Activated CD8-positive, alpha-beta memory T cell treated with anti-CD3 and anti-CD28 coated beads, Interleukin-2, amount 50 U/mL, for 1 hour (primary cell): ENCODE measurements around the gene GEMIN5.
"Not testable (repeated sequence)": the region's sequence is repeated elsewhere in the genome, so short reads cannot be mapped to it uniquely, and the experiment has no call there.

Experiments used
- DNase-seq: peaks from one replicate; pipeline ENCODE4 v3.0.0-alpha.2; 2020; ENCODE audit errors: extremely low read depth

Gene GEMIN5

DNA sequence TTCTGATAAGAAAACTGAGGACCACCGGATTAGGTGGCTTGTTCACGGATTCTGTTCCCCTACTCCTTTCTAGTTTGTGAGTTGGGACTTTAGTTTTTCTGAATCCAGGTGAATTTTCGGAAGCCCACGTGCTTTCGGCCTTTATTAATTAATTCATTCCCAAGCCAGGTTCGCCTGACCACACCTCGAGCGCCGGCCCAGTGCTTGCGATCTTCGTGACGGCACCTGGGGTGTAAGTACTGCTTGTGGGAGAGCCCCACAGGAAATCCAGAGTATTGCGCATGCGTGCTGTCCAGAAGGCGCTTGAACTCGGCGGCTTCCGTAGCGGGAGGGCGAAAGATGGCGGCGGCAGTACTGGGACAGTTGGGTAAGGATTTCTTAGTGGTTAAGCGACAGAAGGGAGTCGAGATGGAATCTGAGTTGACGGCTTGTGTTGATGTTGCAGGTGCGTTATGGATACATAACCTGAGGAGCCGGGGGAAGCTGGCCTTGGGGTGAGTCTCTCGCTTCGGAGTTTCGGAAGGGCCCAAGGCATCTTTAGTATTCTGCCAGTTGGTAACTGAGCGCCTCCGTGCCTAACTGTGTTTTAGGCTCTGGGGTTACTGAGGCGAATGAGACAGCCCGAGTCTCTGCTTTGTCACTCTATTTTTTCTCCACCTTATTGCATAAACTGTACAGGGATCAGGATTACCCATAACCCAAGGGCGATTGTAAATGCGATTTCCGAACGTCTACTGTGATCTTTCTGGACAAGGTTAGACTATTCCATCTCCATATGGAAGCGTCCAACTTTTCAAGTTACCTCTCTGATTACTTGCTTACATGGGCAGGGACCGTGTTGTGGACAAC is 3.0 kb upstream of the GEMIN5 start, which contains the start of gene MRPL22:
TSS of gene MRPL22 (plus strand) at position 302 of the 849 bp plus-strand sequence. CDS start at position 340, 38 bp downstream.
- DNase-seq: peak; percentile 93

DNA sequence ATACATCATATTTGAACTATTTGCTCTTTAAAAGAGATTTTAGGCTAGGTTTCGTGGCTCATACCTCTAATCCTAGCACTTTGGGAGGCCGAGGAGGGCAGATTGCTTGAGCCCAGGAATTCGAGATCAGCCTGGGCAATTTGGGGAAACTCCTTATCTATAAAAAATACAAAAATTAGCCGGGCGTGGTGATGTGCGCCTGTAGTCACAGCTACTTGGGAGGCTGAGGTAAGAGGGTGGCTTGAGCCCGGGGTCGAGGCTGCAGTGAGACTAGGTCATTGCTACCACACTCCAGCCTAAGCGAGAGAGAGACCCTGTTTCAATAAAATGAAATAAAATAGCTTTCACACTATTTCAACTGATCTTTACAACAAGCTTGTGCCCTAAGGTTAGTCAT is 2.4 kb upstream of the GEMIN5 start:
- no peak for DNase-seq

DNA sequence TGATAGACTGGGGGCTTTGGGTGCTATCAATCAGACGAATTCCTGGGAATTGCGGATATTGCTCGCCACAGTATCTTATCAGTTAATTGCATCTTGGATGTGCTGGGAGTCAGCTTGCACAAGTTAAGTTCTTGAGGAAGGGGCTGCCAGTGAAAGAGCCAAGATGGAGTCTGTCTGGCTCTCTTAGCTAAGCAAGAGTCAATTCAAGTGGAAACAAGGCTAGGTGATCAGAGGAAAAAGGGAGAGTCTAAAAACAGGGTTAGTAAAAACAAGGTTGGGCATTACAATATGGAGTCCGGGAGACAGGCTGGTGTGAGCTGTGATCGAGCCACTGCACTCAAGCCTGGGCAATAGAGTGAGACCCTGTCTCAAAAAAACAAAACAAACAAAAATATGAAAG is 1.4 kb upstream of the GEMIN5 start:
- not testable (repeated sequence) for DNase-seq

DNA sequence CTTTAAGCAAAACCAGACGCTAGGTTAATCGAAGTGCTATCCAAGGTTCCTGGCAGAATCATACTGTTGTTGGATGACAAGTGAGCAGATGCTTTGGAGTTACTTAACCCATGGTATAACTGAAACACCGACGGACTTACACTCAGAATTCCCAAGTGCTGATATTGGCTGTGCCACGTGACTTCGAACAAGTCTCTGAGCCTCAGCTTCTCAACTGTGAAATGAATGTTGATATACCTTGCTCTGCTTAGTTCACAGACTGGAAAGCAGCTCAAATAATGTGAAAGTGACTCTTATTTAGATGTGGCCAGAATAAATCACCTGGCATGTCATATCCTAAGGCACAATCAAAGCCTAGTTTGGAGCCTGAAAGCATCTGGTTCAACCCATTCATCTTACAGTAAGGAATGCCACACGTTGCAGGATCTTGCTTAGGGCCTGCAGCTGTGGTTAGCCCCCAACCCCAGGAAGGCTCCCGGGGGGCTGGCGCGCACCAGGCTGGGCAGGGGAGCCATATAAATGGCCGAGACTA is 759 bp downstream of the GEMIN5 start:
- DNase-seq: no peak

DNA sequence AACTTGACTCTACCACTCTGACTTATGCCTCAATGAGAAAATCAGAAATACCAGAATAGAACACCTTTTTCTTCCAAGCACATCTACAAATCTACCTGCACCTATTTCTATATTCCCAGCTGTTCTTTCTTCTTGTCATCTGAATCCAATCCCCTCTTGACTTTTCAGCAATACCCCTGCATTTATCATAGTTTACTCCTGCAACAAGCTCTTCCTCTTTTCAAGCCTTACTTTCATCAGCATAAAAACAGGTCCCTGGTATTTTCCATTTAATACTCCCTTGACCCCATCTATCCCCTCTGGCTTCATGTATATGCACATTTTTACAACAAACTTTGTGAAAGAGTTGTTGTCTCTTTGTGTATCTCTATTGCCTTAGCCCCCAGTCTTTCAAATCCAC is 3.1 kb downstream of the GEMIN5 start:
- no peak for DNase-seq

DNA sequence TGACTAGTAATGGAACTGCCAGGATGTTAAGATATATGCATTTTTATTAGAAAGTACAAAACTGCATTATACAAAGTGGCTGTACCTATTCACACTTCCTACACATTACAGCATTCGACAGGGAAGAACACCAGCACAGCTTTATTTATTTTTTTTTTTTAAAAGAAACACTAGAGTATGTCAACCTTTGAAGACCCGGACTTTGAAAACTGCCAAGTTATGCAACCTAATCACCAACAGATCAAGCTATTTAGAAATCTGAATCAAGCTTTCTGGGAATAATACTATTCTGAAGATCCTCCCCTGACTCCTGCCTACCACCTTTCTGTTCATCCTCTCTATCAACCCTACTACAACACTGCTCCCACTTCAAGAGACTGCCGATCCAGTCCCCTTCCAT is 4.5 kb downstream of the GEMIN5 start:
- no peak for DNase-seq

DNA sequence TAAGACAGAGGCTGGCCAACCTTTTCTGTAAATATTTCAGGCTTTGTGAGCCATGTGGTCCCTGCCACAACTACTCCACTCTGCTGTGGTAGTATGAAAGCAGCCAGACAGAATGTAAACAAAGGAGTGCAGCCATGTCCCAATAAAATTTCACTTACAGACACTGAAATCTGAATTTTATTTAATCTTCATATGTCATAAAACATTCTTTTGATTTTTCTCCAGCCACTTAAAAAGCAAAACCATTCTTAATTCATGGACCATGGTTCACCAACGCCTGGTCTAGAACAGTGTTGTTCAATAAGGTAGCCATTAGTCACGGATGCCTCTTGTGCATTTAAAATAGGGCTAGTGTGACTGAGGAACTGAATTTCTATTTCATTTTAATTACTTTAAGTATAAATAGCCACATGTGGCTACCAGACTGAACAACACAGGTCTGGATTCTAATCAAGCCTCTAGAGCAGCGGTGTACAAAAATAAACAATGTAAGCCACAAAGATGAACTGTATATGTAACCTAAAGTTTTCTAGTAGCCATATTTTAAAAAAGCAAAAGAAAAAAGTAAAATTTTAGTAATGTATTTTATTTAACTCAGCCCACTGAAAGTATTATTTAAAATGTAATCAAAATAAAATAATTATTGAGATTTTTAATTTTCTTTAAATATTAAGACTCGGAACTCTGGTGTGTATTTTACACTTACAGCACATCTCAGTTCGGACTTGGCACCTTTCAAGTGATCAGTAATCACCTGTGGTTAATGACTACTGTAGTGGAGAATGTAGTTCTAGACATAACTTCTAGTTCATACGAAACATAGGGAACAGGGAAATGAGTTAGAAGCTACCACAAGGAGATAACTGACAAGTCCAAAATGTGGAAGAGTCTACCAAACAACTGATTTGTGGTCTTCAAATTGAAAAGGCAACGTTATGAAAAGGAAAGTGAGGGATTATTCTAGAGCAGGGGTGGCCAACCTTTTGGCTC is 14.3 kb downstream of the GEMIN5 start:
- no peak for DNase-seq

DNA sequence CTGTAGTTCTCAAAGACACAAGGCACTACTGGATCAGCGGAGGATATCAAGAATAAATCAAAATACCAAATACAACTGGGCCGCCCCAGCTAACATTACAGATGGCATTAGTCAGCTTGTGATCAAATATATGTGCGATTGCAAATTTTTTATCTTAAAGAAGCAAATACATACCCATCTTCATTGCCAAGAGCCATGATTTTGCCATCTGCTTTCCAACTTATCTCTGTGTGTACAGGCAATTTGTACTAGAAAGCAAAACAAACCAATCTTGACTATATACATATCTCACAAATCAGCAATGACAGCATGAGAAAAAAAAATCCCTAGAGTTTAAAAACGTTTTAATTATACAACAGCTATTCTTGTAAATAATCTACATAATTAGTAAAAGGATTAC is 20.3 kb downstream of the GEMIN5 start:
- no peak for DNase-seq

DNA sequence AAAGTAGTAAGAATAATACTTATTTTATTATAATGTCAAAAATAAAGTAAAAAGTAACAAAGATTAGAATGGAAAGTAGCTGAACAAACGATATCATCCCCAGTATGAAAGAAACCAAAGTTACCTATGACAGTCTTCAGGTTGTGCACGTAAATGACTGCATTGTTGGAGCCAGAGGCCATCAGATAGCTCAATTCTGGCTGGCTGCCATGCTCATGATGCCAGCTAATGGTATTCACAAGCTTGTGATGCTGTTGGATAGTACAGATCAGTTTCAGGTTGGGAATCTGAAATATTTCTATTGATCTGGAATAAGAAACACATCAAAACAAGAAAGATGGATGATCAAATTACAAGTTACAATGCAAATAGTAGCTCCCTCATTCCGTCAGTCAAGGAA is 21.1 kb downstream of the GEMIN5 start:
- DNase-seq: no peak

DNA sequence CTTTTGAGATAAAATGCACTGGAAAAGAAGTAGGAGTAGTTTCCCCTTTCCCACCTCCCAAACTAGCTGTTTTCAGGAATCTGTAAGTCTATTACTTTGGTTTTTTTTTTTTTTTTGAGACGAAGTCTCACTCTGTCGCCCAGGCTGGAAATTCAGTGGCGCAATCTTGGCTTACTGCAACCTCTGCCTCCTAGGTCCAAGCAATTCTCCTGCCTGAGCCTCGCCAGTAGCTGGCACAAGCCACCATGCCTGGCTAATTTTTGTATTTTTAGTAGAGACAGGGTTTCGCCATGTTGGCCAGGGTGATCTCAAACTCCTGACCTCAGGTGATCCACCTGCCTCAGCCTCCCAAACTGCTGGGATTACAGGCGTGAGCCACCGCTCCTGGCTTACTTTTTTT is 32.4 kb downstream of the GEMIN5 start:
- not testable (repeated sequence) for DNase-seq

DNA sequence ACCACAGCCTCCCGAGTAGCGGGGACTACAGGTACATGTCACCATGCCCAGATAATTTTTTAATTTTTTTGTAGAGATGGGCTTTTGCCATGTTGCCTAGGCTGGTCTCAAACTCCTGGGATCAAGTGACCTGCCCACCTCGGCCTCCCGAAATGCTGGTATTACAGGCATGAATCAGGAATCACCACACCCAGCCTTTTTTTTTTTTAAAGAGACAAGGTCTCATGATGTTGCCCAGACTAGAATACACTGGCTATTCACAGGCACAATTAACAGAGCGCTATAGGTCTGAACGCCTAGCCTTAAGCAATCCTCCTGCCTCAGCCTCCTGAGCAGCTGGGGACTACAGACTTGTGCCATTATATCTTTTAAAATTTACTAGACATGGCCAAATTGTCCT is 36.1 kb downstream of the GEMIN5 start:
- DNase-seq: no peak

DNA sequence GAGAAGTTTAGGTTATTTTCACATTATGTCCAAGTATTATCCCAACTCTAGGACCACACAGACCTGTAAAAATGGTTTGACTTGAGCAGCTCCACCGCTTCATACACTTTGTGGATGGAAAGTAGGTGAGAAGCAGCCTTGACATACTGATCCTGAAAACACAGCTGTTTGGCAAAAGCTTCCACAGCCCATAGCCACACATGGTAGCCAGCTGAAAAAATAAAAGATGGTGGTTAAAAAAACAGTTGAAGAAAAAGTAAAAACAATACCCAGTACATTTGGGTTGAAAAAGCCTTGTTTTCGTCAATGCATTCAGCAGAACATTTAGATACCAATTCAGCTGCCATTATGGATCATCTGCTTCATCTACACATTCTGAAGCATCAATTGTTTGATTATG is 36.7 kb downstream of the GEMIN5 start:
- no peak for DNase-seq

DNA sequence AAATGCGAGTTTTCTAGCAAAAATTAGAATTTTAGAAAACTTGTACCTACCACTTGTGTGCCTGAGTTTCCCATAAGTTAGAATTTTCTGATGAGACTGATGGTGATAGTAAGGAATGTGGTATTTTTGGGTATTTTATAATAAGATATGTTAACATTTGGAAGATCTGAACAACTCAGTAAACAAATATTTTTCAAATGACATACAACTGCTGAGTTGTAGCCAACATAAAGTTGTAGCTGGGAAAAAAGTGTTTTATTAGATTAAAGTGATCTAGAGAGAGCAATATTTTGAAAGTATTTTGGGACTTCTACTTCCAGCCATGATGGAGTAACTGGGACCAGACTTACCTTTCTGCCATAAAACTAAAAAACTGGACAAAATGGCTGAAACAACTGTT is 37.9 kb downstream of the GEMIN5 start:
- no peak for DNase-seq

DNA sequence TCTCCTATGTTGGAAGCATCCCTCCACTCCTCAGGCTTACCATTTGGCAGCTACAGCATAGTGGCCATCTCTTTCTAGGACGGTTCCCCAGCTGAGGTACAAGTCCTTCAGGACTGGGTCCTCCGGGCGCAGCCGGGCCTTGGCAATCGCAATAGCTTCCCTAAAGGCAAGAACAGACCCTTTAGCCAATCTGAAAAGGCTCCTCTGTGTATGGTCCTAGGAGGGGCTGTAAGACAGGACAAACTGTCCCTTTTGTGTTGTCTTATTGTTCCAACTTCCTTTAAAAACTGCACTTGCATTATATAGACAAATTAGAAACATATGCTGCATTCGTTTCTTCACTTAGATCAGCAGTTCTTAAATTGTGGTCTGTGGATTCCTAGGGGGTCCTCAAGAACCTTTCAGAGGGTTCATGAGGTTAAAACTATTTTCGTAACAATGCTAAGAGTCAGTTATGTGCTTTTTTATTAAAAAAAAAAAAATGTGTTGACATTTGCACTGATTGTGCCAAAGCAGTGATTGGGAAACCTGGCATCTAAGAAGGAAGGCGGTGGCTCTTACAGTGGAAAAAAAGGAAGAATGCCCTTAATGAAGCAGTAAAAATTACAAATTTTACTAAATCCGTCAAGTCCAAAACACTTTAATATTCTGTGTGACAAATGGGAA is 38.7 kb downstream of the GEMIN5 start:
- DNase-seq: no peak

DNA sequence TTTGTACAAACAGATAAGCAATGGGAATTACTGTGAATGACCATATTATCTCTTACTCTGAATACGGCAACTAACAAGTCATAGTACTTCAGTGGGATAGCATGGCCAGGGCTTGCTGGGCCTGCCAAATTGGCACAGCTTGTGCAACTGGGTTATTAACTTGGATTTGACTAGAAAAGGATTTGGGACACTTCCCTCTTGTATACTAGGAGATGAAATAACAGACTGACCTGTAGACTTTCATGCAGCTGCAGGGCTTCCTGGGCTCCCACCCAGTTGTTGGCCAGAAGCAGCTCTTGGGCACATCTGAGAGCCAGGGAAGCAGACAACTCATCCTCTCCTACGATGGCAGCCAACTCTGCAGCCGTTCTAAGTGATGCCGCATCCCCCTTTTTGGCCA is 39.8 kb downstream of the GEMIN5 start:
- DNase-seq: no peak

DNA sequence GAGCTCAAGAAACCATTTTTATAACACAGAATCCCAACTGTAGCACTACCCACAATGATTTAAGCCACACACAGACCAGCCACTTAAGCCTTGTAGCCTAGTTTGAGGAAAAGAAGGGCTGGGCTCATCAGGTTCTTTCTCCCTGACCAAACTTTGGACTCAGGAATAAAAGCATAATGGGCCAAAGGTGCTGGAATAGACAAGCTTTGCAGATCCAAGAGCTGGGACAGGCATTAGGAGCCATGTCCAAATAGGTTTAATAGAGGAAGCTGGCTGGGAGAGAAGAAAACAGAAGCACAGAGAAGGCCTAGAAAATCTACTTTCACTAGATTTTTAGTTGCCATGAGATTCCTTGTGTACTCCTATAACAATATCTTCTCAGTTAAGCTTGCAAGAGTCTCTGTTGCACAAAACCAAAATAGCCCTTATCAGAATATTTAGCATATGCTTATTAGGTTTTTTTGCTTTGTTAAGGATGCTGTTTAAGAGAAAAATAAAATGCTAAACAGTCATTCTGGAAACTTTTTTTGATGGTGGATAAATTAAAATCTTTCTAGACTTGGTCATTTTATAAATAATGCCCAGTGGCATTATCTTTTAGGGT is 41.3 kb downstream of the GEMIN5 start:
- no peak for DNase-seq

DNA sequence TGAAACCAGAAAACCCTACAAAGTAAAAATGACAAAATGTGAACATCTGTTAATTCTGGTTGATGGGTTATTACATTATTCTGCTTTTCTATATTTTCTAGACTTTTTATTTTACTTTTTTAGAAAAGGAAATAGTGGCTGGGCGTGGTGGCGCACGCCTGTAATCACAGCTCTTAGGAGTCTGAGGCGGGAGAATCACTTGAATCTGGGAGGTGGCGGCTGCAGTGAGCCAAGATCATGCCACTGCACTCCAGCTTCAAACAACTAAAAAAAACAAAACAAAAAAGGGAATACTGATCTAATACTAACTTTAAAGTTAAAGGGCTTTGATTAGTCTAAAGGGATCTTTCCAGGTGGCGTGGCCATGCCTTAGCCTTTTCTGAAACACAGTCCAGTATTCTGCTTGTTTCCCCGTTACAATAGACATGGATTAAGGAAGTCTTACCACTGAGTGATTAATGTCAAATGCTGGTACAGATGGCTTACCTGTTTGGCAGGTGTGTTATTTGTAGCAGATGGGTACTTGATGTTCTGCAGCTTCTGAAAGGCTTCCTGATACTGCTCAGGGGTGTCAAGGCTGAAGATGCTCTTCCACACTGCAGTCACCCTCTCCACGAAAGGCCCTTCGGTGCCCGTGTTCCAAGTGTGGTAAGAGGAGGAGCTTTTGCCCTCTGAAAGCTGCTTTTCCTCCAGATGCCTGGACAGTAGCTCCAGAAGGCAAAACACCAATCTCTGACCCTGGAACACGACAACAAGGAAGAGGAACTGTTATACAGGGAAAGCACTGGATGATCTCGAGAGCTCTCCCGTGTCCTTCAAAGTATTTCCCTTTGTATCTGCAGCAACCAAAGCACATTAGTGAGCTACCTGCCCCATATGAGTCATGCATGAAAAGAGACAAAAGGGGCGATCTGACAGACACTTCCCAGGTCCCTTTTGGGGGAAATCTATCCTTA is 42.1 kb downstream of the GEMIN5 start:
- no peak for DNase-seq

DNA sequence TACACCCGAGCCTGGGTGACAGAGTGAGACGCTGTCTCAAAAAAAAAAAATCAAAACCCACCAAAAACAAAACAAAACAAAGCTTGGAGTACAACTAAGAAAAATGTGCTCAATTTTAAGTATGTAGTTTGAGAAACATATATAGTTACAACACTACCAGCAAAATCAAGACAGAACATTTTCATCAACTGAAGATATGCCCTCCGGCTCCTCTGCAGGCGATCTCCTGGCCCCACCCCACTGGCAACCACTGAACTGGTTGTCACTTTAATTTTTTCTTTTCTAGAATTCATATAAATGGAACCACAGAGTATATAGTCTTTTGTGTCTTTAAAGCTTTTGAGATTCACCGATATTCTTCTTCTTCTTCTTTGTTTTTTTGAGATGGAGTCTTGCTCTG is 44.6 kb downstream of the GEMIN5 start:
- DNase-seq: no peak

DNA sequence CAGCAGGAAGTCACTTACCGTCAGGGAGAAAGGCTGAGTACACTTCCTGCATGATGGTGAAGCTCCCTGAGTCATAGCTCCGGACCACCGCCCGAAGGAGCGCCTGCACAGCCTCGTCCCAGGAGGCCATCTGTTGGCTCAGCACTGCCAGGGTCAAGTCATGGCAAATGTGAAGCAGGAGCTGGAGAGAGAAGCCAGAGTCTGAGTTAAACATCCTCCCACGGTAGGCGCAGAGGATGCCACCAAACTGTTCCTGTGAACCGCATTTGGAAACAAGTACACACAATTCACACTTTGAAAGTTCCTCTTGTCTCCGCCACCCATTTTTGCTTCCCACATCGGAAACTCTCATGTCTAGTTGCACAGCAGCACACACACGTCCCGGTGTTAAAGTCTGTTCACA is 45.6 kb downstream of the GEMIN5 start:
- DNase-seq: no peak

DNA sequence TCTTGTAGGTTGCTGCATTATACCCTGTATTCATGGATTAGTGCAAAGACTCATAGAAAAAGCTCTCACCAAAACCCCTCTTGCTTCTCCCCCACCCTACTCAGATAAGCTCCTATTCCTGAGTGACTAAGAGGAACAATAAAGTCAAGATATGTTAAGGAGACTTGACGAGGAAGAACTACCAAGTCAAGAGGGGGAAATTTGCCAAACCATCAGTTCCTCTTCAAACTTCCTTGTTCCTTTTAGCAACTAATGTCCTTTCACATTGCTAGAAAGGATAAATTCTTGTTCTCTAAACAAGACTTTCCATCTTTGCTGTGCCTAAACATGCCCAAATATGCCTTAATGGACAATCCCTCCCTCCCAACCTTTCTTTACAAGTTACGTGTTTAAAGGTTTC is 52.6 kb downstream of the GEMIN5 start:
- no peak for DNase-seq
